OCI-M2 (cell line): ENCODE data around the gene STRN4.

ENCODE experiments used
- DNase-seq: peaks from one replicate; lab custom pipeline; 2025; ENCODE audit not compliant: unreplicated experiment; lab: John Stamatoyannopoulos, UW

Gene STRN4

DNA sequence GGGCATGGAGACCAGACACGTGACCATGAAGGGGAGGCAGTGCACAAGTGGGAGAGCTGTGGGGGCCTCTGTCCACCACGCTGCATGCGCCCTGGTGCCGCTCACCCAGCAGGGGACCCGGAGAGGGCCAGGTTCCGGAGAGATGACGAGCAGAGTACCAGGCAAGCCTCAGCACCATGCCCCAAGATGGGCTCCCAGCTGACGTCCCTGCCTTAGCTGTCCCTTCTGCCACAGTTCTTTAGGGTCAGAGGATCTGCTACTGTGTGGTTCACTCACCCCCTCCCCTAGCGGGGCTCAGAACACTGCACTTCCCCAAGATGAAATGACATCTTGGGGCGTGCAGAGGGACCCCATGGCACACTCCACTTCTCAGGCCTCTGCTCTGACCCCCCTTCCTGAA, 19.7 kb downstream of the STRN4 start:
- DNase-seq = no peak

DNA sequence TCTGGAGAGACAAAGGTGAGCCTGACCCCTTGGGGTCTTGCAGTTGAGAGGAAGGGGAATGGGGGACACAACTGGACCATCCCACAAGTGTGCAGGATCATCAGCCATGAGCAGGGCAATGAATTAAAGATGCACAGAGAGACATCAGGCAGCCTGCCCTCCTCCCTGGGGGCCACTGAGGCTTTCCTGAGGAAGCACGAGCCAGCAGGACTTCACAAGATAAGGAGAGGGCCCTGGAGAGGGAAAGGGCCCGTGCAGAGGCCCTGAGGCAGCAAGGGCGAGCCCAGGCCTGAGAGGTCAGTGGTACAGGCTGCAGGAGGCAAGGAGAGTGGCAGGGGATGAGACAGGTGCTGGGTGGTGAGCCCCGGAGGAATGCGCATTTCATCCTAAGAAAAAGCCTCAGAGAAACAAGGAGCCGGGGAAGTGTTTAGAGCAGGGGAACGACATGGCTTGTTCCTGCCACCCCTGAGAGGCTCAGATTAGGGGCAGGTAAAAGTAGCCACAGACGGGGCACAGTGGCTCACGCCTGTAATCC, 20.3 kb downstream of the STRN4 start:
- no peak for DNase-seq

DNA sequence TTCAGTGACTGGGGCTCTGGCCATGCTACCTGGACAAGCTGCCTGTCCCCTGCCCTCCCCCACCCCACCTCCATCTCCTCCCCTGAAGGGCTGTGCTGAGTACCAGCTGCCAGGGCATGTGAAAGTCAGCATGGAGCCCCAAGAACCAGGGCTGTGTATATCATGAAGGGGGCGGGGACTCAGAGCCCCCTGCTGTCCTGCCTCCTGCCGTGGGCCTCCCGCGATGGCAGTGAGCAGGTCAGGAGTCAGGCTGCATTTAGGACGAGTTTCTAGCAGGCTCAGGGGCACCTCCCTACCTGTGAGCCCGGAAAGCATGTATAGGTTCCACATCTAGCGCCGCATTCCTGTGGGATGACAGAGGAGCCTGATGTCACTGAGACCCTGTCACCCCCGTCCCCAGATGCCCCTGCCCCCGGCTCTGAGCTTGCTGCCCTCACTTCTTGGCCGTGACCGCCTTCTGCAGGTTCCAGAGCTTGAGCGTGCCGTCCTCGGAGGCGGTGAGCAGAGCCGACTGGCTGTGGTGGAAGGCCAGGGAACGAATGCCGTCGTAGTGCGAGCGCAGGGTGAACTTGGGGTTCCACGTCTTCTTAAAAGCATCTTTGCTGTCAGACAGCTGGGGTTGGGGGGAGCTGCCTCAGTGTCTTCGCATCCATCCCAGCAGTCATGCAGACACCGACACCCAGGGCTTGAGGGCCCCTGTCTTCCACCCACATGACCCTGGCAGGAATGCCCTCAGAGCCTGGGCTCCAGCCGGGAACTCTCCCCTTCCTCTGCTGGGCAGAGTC, 21.0 kb downstream of the STRN4 start:
- DNase-seq = no peak

- no peak for DNase-seq
Measured at GRCh38 chr19:46724468-46724867, 21.8 kb downstream of the STRN4 start.

GRCh38 chr19:46723471-46723870, 22.8 kb downstream of the STRN4 start:
- DNase-seq = no peak

GRCh38 chr19:46723023-46723461, 23.2 kb downstream of the STRN4 start:
- no peak for DNase-seq

DNA sequence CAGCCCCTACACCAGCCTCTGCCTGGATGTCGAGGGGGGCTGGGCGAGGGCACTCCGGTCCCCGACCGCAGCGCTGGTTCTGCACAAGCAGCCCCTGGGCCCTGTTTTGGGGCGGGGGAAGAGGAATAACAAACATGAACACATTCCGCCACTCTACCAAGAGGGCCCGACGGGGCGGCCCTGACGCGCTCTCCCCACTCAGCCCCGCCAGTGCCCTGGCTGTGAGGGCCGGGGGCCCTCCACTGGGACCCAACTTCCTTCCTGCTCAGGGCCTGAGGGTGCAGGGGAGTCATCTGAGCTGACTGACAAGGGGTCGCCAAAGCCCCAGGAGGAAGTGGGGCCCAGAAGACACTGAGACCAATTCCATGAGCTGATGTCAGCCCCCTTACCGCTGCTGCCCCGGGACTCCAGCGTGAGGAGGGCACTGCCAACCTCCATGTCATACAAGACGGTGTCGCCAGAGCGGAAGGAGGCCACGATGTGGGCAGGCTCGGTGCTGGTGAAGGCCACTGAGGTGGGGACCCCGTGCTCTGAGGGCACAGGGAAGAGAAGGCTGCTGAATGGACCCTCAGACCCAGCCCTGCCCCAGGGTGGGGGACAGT, 23.7 kb downstream of the STRN4 start:
- no peak for DNase-seq

DNA sequence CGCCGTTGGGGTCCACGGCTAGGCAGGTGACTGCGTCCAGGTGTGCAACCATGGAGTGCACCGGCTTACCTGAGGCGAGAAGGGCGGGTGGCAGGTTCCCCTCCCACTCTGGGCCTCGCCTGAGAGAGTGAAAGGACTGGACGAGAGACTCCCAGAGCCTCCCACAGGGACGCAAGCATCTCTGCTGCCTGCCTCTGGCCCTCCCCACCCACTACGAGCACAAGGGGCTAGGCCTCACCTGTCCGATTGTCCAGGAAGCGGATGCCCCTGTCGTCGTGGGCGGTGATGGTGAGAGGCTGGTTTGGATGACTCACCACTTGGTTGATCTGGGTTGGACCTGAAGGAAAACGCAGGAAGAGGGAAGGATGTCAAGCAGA, 24.3 kb downstream of the STRN4 start:
- no peak for DNase-seq

DNA sequence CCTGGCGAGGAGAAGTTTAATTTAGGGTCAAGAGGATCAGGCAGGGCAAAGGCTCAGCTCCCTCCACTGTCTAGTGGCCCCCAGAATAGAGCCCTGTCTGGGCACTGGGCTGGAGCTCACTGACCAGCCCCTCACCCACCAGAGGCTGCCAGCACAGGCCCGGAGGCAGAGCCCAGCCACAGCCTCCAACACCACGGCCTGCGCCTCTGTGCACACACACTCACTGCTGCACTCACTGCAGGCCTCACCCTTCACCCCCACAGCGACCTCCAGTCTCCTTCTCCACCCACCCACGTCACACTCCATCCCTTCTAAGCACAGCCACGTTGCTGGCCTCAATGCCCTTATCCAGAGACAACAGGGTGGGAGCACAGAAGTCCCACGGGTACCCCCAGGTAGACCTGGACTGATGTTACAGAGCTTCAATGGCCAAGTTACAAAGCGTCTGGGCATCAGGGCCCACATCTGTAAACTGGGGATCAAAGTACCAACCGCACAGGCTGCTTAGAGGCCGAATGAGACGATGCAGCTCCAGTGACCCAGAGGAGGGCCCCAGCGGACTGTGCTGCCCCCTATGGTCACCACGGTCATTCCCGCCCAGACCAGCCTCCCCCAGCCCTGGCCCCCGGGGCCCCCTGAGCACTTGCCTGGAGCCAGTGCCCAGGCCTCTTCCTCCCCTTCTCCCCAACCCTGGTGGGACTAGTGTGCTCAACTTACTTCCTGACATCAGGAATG, 24.8 kb downstream of the STRN4 start:
- DNase-seq = no peak

DNA sequence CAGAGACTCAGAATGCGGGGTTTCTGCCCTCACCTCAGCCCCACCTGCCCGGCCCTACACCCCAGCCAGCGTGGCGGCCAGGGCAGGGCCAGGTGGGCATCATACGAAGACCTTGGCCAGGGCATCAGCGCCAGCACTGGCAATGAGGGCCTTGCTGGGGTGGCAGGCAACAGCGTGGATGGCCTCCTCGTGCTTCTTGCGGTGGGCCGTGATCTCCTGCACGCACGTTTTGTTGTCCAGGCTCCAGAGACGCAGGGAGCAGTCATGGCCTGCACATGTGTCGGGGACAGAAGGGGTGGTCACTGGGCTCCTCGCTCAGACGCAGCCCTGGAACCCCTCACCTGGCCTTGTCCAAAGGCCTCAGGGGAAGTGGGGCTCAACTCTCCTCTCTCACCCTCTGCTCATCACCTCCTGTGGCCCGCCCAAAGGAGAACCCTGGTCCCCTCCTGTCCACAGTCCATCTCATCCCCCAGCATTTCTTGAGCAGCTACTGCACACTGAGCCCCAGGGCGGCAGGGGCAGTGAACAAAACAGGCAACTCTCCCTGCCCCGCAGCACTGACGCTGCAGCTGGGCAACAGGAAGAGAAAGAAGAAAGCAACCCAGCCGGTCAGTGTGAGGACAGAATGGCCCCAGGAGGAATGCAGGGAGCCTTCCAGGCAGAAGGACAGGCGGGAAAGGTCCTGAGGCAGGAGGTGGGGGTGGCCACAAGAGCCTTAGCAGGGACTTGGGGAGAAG, 25.6 kb downstream of the STRN4 start:
- DNase-seq = no peak

- no peak for DNase-seq
Measured at GRCh38 chr19:46719629-46720502, 26.4 kb downstream of the STRN4 start.

- DNase-seq = no peak
Measured at GRCh38 chr19:46718934-46719622, 27.2 kb downstream of the STRN4 start.

GRCh38 chr19:46718157-46718933, 27.9 kb downstream of the STRN4 start:
- no peak for DNase-seq

DNA sequence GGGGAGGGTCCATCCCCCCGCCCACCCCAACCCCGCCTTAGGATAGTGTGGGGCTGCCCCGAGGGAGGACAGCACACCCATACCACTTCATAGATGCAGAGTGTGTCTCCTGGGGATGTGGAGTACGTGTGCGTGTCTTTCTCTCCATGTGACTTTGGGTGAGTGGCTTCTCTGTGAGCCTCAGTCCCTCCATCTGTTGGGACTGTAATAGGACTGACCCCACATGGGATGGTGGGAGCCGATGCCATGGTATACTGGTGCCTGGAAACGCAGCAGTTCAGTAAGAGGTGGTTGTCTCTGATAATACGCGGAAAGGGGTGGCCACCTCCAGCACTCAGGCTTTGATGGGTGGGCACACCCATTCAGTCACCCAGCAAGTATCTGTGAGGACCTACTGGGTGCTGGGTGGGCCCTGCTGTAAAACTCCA, 28.5 kb downstream of the STRN4 start:
- DNase-seq = no peak

- DNase-seq = peak; percentile 55
Measured at GRCh38 chr19:46717034-46717715, 29.1 kb downstream of the STRN4 start, which contains the start of gene PRKD2. TSS of gene PRKD2 (minus strand) at chr19:46717114. CDS start at chr19:46716370, 744 bp downstream.

DNA sequence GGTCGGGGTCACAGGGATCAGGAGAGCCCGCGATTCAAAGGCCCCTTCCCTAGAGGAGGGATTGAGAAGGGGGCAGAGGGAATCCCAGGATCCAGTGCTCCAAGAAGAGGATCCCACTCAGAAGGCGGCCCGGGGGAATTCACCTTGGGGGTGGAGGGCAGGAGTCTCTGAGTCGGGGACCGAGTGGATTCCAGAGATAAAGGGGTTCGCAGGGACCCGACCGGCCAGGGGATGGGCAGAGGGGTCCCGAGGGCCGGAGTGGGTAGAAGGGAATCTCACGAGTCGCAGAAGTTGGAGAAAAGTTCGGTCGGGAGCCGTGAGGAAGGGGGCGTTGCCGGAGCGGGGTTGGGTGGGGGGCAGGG, 29.6 kb downstream of the STRN4 start:
- no peak for DNase-seq

- DNase-seq = no peak
Measured at GRCh38 chr19:46715975-46716671, 30.1 kb downstream of the STRN4 start.

- no peak for DNase-seq
Measured at GRCh38 chr19:46715620-46715974, 30.7 kb downstream of the STRN4 start.
